OCI-LY1 (cell line): ENCODE results near the gene ARCN1.

Experiments used
- EZH2 ChIP-seq: fragments of 200-600 bp; sonication (generic), shearing (Covaris generic); IDR thresholded peaks from 2 replicates; pipeline ENCODE4 v1.8.0; 2017; ENCODE audit warnings: borderline replicate concordance, mixed run types, mild to moderate bottlenecking, antibody characterized with exemption, low read length, moderate library complexity, mixed read lengths
- TF ChIP-seq, protein P1 (sequence below): fragments of 200-600 bp; sonication (generic), shearing (Covaris generic); IDR thresholded peaks from 2 replicates; pipeline ENCODE4 v1.5.1; 2017; ENCODE audit warnings: mild to moderate bottlenecking, antibody characterized with exemption, low read length, moderate library complexity, mixed read lengths

DNA sequence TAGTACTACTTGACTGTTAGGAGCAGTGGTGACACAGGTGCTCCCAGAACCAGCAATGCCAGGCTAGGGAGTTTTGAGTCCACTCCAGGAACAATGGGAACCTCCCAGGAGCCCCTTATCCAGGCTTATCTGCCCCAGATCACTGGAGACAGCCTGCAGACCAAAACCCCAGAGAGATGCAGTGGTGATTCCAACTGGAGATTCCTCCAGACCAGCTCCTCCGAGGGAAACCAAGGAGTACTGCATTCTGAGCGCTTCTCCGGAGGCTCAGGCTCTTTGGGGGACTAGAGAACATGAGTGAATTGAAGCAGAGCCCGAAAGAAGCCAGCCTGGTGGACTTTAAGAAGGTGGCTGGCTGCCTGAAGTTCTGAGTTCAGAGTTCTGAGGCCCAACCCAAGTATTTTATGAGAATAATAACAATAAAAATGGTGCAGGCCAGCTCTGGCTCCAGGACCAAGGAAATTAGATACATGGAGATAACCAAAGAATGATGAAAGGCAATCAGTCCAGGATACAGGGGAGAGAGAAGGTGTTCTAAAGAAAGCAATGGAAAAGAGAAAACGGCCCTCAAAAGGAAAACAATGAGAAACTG is 42.5 kb upstream of the ARCN1 start:
- TF ChIP-seq EZH2 = no peak
- TF ChIP-seq, protein P1, sequence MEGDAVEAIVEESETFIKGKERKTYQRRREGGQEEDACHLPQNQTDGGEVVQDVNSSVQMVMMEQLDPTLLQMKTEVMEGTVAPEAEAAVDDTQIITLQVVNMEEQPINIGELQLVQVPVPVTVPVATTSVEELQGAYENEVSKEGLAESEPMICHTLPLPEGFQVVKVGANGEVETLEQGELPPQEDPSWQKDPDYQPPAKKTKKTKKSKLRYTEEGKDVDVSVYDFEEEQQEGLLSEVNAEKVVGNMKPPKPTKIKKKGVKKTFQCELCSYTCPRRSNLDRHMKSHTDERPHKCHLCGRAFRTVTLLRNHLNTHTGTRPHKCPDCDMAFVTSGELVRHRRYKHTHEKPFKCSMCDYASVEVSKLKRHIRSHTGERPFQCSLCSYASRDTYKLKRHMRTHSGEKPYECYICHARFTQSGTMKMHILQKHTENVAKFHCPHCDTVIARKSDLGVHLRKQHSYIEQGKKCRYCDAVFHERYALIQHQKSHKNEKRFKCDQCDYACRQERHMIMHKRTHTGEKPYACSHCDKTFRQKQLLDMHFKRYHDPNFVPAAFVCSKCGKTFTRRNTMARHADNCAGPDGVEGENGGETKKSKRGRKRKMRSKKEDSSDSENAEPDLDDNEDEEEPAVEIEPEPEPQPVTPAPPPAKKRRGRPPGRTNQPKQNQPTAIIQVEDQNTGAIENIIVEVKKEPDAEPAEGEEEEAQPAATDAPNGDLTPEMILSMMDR = no peak
